GM12878 (cell line): ENCODE data around the gene CSRP1. TPM values are rescaled to one million over a fixed set of nuclear protein-coding genes. Genes with fewer than 3 reads are reported as not detected.
A peak's percentile ranks its signal among the peaks of the same experiment; 100 is the strongest.

Source experiments
- ATAC-seq: fragments of 200-7000 bp; cut with Tn5 transposase; 3 replicates; pipeline ENCODE4 v1.9.1; 2020; ENCODE audit warnings: mild to moderate bottlenecking, moderate library complexity
- BruUV-seq: library from RNA; stranded (reverse); fragments of 400-500 nt; replicated peaks from 2 replicates; lab custom pipeline; 2021; lab: Mats Ljungman, UMichigan
- CTCF ChIA-PET: fragments of 300-600 bp; sonication (Branson Sonifier 250); formaldehyde crosslinking; extraction: SDS; loops from one replicate; lab custom pipeline; 2021; ENCODE audit warnings: inconsistent platforms; lab: Yijun Ruan, JAX
- POLR2A ChIA-PET: fragments of 350-600 bp; formaldehyde crosslinking; extraction: SDS; loops from one replicate; lab custom pipeline; 2021; ENCODE audit warnings: inconsistent platforms; lab: Charles Lee
- RAD21 ChIA-PET: fragments of 300-600 bp; sonication (Branson Sonifier 250); formaldehyde crosslinking; loops from one replicate; lab custom pipeline; 2023; ENCODE audit warnings: antibody characterized with exemption; ENCODE audit not compliant: unreplicated experiment; lab: Charles Lee
- SMC1A ChIA-PET: fragments of 300-600 bp; sonication (Branson Sonifier 250); formaldehyde crosslinking; loops from one replicate; lab custom pipeline; 2023; ENCODE audit not compliant: unreplicated experiment, uncharacterized antibody; lab: Charles Lee
- DNase-seq: peaks from one replicate; pipeline ENCODE4 v3.0.0-alpha.2; 2011; ENCODE audit warnings: low read depth, low spot score
- FAIRE-seq: peaks from 3 replicates; lab custom pipeline; 2011; peaks lifted over from hg19 to GRCh38; lab: Jason Lieb, UNC
- H2AFZ ChIP-seq: 2 replicates; pipeline ENCODE4 v1.6.0; 2011; ENCODE audit warnings: low read depth, low read length, control low read depth; ENCODE audit not compliant: control insufficient read depth
- H3K27ac ChIP-seq: 2 replicates; pipeline ENCODE4 v1.5.1; 2011; ENCODE audit warnings: control low read depth; ENCODE audit not compliant: control insufficient read depth, insufficient read depth
- H3K27me3 ChIP-seq, 2 experiments: replicated peaks in 1 of 2; 2 replicates each; pipeline versions ENCODE4 v1.6.0 to v1.6.1; 2011; ENCODE audit warnings: low read length in 1 of 2; ENCODE audit not compliant: control insufficient read depth in 2 of 2, insufficient read depth in 2 of 2
- H3K36me3 ChIP-seq, 2 experiments: 2 replicates each; pipeline ENCODE4 v1.5.1; 2011; ENCODE audit warnings: low read length in 1 of 2; ENCODE audit not compliant: control insufficient read depth in 2 of 2, insufficient read depth in 2 of 2
- H3K4me1 ChIP-seq: 2 replicates; pipeline ENCODE4 v1.6.1; 2011; ENCODE audit warnings: mild to moderate bottlenecking, low read length, moderate library complexity, mixed read lengths; ENCODE audit not compliant: control insufficient read depth, insufficient read depth
- H3K4me2 ChIP-seq: 2 replicates; pipeline ENCODE4 v1.6.0; 2011; ENCODE audit warnings: control low read depth; ENCODE audit not compliant: control insufficient read depth, insufficient read depth
- H3K4me3 ChIP-seq: fragments of 200-600 bp; sonication (generic); 2 replicates; pipeline ENCODE4 v1.5.1; 2016
- H3K79me2 ChIP-seq: 2 replicates; pipeline ENCODE4 v1.6.0; 2011; ENCODE audit warnings: low read length; ENCODE audit not compliant: control insufficient read depth, insufficient read depth
- H3K9ac ChIP-seq: 2 replicates; pipeline ENCODE4 v1.8.0; 2011; ENCODE audit warnings: low read length, control low read depth, mixed read lengths; ENCODE audit not compliant: control insufficient read depth, insufficient read depth
- H3K9me3 ChIP-seq: replicated peaks from 3 replicates; pipeline ENCODE4 v1.5.1; 2011; ENCODE audit warnings: mild to moderate bottlenecking, low read length; ENCODE audit not compliant: control insufficient read depth, insufficient read depth
- H4K20me1 ChIP-seq: 2 replicates; pipeline ENCODE4 v1.6.0; 2011; ENCODE audit not compliant: control insufficient read depth, insufficient read depth
- BMI1 ChIP-seq: fragments of 450-650 bp; IDR thresholded peaks from 2 replicates; pipeline ENCODE4 v1.6.1; 2016; ENCODE audit warnings: mild to moderate bottlenecking, moderate library complexity, borderline replicate concordance
- CBFB ChIP-seq: IDR thresholded peaks from 2 replicates; pipeline ENCODE4 v1.6.1; 2016; ENCODE audit warnings: antibody characterized with exemption, low read depth
- CTCF ChIP-seq, 3 experiments: IDR thresholded peaks in 2 of 3; conservative IDR thresholded peaks in 1 of 3; 2 replicates each; pipeline ENCODE4 v1.5.1; 2011; ENCODE audit warnings: low read depth in 3 of 3, low read length in 3 of 3, mild to moderate bottlenecking in 3 of 3, control low read depth in 2 of 3, moderate library complexity in 2 of 3, inconsistent platforms in 1 of 3, mixed read lengths in 1 of 3; ENCODE audit not compliant: control insufficient read depth in 2 of 3, insufficient read depth in 1 of 3; ENCODE audit errors: extremely low read depth in 1 of 3
- EED ChIP-seq: sonication (generic); IDR thresholded peaks from 2 replicates; pipeline ENCODE4 v1.6.1; 2016; ENCODE audit warnings: antibody characterized with exemption, low read depth
- ETV6 ChIP-seq, 2 experiments: fragments of 450-650 bp in 1 of 2; IDR thresholded peaks in 1 of 2; conservative IDR thresholded peaks in 1 of 2; 2 replicates each; pipeline ENCODE4 v1.6.1; 2014; ENCODE audit warnings: antibody characterized with exemption in 1 of 2, borderline replicate concordance in 1 of 2, low read depth in 1 of 2, mild to moderate bottlenecking in 1 of 2, moderate library complexity in 1 of 2
- KAT2A ChIP-seq: conservative IDR thresholded peaks from 2 replicates; pipeline ENCODE4 v1.6.1; 2011; ENCODE audit warnings: low read depth, low read length; ENCODE audit not compliant: control insufficient read depth
- MEF2A ChIP-seq: IDR thresholded peaks from 2 replicates; pipeline ENCODE4 v1.6.1; 2011; ENCODE audit warnings: low read depth, mild to moderate bottlenecking, low read length, moderate library complexity; ENCODE audit not compliant: insufficient read depth
- NBN ChIP-seq: fragments of 450-650 bp; IDR thresholded peaks from 2 replicates; pipeline ENCODE4 v1.6.1; 2016
- PML ChIP-seq: IDR thresholded peaks from 2 replicates; pipeline ENCODE4 v1.6.1; 2012; ENCODE audit warnings: low read length, inconsistent platforms
- RB1 ChIP-seq: fragments of 450-650 bp; formaldehyde crosslinking; IDR thresholded peaks from 2 replicates; pipeline ENCODE4 v1.6.1; 2017; ENCODE audit warnings: mild to moderate bottlenecking, borderline replicate concordance
- RUNX3 ChIP-seq: IDR thresholded peaks from 2 replicates; pipeline ENCODE4 v1.6.1; 2012; ENCODE audit warnings: low read length, inconsistent platforms
- SPI1 ChIP-seq: IDR thresholded peaks from 2 replicates; pipeline ENCODE4 v1.6.1; 2011; ENCODE audit warnings: low read depth, mild to moderate bottlenecking, low read length, moderate library complexity, borderline replicate concordance; ENCODE audit not compliant: insufficient read depth
- WGBS: methylation state at CpG from one replicate; pipeline ENCODE4 v1.1.6; 2016; ENCODE audit warnings: low lambda C conversion rate; ENCODE audit not compliant: insufficient replicate concordance, insufficient coverage; ENCODE audit errors: missing lambda C conversion rate; 5-methylcytosine and 5-hydroxymethylcytosine counted together
- in situ Hi-C: fragments of 300-500 bp; cut with MboI; formaldehyde crosslinking; loops from 9 replicates; pipeline ENCODE4 v1.14.3; 2018; ENCODE audit warnings: mixed read lengths
- intact Hi-C: fragments of 100-400 bp; cut with micrococcal nuclease; formaldehyde crosslinking; loops from one replicate; pipeline ENCODE4 v1.14.2; 2022; ENCODE audit not compliant: unreplicated experiment
- polyA plus RNA-seq, 11 experiments: library from polyadenylated mRNA; depleted of rRNA in 4 of 11; unstranded in 6 of 11; stranded (reverse) in 5 of 11; fragments of >200 nt; fragmentation: Nextera tagmentation in 4 of 11; fragmentation: Illumina TruSeq in 1 of 11; extraction: Ambion mirVana in 4 of 11; extraction: Trizol in 1 of 11; gene quantifications; 1 replicate in 1 of 11; 2 replicates in 10 of 11; pipeline versions ENCODE4 v1.2.1 to v1.2.3, GENCODE V29; 2011 to 2016; ENCODE audit warnings: inconsistent platforms in 2 of 11, missing spikeins in 2 of 11, low read depth in 1 of 11
- total RNA-seq, 4 experiments: library from RNA; depleted of rRNA in 3 of 4; stranded (reverse); fragments of >200 nt in 3 of 4; fragmentation: Illumina TruSeq in 1 of 4; extraction: Trizol in 1 of 4; gene quantifications; 2 replicates each; pipeline versions ENCODE4 v1.2.1 to v1.2.3, GENCODE V29; 2013 to 2021
- TF ChIP-seq, protein P1 (sequence below): IDR thresholded peaks from 2 replicates; pipeline ENCODE4 v1.6.1; 2011; ENCODE audit warnings: low read depth, low read length, improper control_type of control experiment, borderline replicate concordance

Gene CSRP1
- total and polyA plus RNA-seq, 10 of the 15 experiments (the other 5 are each of a cell fraction or from before 2014, with no cell fraction given) = 23.4 to 99.2 (median 80.7) TPM

DNA sequence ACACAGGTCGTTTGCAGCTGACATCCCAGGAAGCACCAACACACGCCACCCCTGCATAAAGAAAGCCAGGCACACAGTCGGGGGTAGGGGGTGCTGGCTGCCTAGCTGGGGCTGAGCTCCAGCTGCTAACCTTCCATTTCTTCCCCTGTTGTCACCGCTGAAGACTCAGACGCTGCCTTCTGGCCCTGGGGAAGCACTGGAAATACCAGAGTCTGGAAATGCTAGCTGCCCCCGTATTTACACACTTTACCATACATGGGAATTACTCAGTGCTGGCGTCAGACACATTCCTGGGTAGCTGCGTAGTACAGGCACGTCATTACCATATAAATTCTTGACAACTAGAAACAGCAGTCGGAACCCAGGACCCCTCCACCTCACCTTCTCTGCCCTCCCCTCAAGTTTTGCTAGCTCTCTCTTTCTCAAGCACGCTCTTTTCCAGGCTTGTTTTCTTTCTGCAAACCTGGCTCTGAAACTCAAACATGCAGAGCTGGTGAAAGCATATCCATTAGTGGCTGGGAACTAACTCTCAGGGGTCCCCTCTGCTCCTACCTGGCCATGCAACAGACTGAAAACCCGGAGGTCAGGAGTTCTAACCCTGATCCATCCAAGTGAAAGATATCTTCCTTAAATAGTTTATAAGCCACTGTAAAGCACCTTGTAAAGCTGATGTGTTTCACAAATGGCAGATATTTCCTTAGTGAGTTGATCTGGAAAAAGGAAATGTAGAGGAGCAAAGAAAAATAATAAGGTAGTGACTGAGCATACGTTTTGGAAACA, 3.3 kb downstream of the CSRP1 start:
- CTCF ChIA-PET = interaction anchor here (1.7 to 13.1 kb wide), 5 partner anchors 8 to 68 kb away, joined by 5 to 198 read pairs (median 19); no protein-coding TSS in a partner anchor
- ATAC-seq = no peak
- intact Hi-C loops = no loop called here

More for the DNA sequence above, 3.3 kb downstream of the CSRP1 start:
- H3K4me1 ChIP-seq = peaks cover 16% of the 10 kb centered on the region
- no peaks in the 10 kb centered on the region for H3K9me3 ChIP-seq
- POLR2A ChIA-PET = interaction anchor here (0.5 to 2.7 kb wide), 7 partner anchors 8 to 1638 kb away, joined by 3 to 6 read pairs (median 3); no protein-coding TSS in a partner anchor
- no peak for TF ChIP-seq BMI1
- TF ChIP-seq RB1 = no peak
- TF ChIP-seq, protein P1, sequence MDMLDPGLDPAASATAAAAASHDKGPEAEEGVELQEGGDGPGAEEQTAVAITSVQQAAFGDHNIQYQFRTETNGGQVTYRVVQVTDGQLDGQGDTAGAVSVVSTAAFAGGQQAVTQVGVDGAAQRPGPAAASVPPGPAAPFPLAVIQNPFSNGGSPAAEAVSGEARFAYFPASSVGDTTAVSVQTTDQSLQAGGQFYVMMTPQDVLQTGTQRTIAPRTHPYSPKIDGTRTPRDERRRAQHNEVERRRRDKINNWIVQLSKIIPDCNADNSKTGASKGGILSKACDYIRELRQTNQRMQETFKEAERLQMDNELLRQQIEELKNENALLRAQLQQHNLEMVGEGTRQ = no peak
- no peak for TF ChIP-seq NBN
- TF ChIP-seq MEF2A = no peak
- TF ChIP-seq CBFB = no peak
- no peak for TF ChIP-seq RUNX3
- TF ChIP-seq EED = no peak
- TF ChIP-seq SPI1 = no peak
- TF ChIP-seq ETV6 (conservative IDR thresholded peaks at IDR 0.05 in 1 of 2, IDR thresholded peaks at IDR 0.05 in 1 of 2; ENCODE audit: borderline replicate concordance in 1 of 2, low read depth in 1 of 2) = no peak
- no peak for TF ChIP-seq CTCF (IDR thresholded peaks at IDR 0.05 in 2 of 3, conservative IDR thresholded peaks at IDR 0.05 in 1 of 3; ENCODE audit: control insufficient read depth in 2 of 3, extremely low read depth in 1 of 3, insufficient read depth in 1 of 3, low read depth in 3 of 3, low read length in 3 of 3)
- TF ChIP-seq KAT2A = no peak
- TF ChIP-seq PML = no peak
- no peaks in the 10 kb centered on the region for H4K20me1 ChIP-seq
- SMC1A ChIA-PET = interaction anchor here (0.6 to 18.7 kb wide), 4 partner anchors 8 to 335 kb away, joined by 3 to 514 read pairs (median 30); no protein-coding TSS in a partner anchor
- in situ Hi-C loops = no loop called here
- BruUV-seq = no TSS peak
- no peak overlapping the region for H3K4me3 ChIP-seq
- H2AFZ ChIP-seq = no peak overlapping the region
- RAD21 ChIA-PET = interaction anchor here (1.1 to 15.3 kb wide), 3 partner anchors 9 to 68 kb away, joined by 3 to 505 read pairs (median 22); no protein-coding TSS in a partner anchor
- H3K27me3 ChIP-seq = no peaks in the 10 kb centered on the region
- H3K4me2 ChIP-seq = peak overlapping the region; percentile 19; the same call in 1 of the 2 replicates
- FAIRE-seq = no peak
- 90% methylated on average over 13 of the region's 13 CpGs for WGBS
- no peak for DNase-seq
- H3K36me3 ChIP-seq = no peaks in the 10 kb centered on the region; a peak in 1 of 4 replicates
- no peak overlapping the region for H3K9ac ChIP-seq
- no peak overlapping the region for H3K27ac ChIP-seq
- H3K79me2 ChIP-seq = peaks cover 29% of the 10 kb centered on the region
